Cerebellar cortex (tissue), 1 donor: ENCODE measurements around the gene LCE2C.
"Not testable (repeated sequence)": the region's sequence is repeated elsewhere in the genome, so short reads cannot be mapped to it uniquely, and the experiment has no call there.

Source experiments
- DNase-seq: peaks from one replicate; pipeline ENCODE4 v3.0.0-alpha.2; 2015; ENCODE audit warnings: low spot score

Gene LCE2C, protein sequence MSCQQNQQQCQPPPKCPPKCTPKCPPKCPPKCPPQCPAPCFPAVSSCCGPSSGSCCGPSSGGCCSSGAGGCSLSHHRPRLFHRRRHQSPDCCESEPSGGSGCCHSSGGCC

DNA sequence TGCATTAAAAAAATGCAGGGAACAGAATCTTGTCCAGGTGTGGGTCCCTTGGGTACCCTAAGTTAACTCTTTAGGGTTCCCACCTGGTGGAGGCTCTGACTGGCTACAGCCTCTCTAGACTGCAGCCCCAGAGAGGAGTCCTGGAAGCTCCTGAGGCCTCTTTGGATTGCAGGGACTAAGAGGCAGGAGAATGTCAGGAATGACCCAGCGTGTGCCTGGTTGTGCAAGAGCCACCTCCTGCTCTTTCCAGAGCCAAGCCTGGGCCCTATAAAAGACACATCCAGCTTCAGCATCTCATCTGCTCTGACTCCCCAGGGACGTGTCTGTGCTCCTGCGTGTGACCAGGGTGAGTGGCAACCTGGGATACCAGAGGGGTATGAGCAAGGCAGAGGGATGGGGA lies at the start of gene LCE2C:
TSS of gene LCE2C (plus strand) at position 297 of the 400 bp plus-strand sequence. CDS start 737 bp downstream, outside the sequence.
- not testable (repeated sequence) for DNase-seq

DNA sequence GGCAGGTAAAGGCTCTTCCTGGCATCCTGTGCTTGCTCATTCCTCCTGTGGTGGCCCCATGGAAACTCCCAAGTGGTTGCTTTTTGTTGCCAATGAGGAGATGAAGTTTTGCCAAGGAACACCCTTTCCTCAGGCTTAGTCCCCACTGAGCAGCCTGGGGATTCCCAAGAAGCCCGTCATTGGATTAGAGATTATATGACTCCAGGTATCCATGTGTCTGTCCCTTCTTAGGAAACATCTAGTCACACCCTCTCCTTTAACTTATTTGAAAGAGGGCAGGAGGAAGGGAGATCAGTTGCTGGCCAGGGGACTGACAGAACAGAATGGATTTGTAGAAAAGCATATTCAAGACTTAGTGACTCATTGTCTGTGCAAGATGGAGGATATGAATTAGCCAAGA lies 48.3 kb upstream of the LCE2C start:
- DNase-seq = no peak

- DNase-seq = no peak
Measured at GRCh38 chr1:152630596-152630995, 44.5 kb upstream of the LCE2C start.

DNA sequence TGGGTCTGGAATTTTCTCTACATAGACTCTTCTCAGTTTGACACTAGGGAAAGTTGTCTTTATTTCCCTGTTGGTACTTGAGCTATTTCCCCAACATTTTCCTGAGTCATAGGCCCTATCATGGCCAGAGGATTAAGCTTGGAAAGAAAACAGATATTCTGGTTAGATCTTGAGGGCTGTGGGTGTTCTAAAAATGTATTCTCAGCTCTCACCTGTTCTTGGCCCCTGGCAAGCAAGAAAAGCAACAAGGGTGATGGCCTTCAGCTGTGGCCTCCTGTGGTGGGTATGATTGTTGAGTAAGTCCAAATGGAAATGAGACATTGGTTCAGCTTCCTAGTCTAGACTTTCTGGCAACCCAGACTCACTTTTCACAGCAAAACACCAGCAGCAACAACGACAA lies 34.7 kb upstream of the LCE2C start:
- DNase-seq = no peak

DNA sequence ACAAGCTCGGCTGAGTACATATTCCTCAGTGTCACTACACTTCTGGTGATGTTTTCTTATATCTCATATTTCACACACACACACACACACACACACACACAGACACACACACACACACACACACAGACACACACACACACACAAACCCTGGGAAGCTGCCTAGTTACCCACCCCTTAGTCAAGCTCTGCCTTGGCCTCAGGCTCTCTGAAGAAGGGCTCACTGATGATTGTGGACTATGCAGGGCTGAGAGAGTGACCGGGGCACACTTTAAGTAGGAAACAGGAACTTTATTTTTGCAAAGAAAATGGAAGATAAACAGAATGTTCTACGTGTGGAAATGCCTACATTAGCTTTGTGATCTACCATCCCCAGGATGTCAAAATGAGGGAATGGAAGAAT lies 31.1 kb upstream of the LCE2C start:
- no peak for DNase-seq

GRCh38 chr1:152645146-152645545 lies 29.9 kb upstream of the LCE2C start:
- DNase-seq = no peak

DNA sequence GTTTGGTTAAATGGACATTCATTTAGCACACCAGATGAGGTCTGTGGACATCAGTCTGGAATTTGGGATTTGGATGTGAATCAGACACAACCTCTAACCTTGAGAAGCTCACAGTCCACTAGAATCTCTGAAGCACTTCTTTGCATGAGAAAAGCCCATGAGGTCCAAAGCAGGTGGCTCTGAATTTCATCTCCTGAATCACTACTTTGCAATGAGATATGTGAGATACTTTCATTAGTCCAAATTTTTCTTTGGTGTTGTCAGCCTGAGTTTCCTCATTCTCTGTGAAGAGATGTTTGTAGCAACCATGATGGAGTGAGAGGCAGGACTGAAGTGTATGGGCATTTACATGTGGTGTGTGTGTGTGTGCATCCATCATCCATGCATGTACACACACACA lies 28.4 kb upstream of the LCE2C start:
- DNase-seq = no peak

GRCh38 chr1:152654110-152654509 lies 21.0 kb upstream of the LCE2C start:
- peak; percentile 43 for DNase-seq

- no peak for DNase-seq
Measured at GRCh38 chr1:152656459-152656858, 18.6 kb upstream of the LCE2C start.

GRCh38 chr1:152657677-152658076 lies 17.4 kb upstream of the LCE2C start:
- no peak for DNase-seq

DNA sequence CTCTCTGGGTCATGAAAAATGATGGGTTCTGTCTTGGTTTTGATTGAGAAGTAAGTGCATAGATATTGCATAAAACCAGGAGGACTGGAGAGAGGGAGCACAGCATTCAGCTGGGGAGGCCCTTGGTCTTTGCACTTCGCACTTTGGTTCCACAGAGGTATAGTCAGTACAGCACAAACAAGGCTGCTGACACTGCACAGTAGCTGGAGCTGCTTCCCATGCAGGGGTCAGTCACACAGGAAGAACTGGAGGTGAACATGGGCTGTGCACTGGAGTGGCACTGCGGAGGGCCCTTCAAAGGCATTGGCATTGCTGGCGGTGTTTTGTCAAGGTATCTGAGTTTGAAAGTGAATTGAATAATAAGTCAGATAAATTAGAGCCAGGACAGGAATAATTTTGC lies 16.4 kb upstream of the LCE2C start:
- no peak for DNase-seq

DNA sequence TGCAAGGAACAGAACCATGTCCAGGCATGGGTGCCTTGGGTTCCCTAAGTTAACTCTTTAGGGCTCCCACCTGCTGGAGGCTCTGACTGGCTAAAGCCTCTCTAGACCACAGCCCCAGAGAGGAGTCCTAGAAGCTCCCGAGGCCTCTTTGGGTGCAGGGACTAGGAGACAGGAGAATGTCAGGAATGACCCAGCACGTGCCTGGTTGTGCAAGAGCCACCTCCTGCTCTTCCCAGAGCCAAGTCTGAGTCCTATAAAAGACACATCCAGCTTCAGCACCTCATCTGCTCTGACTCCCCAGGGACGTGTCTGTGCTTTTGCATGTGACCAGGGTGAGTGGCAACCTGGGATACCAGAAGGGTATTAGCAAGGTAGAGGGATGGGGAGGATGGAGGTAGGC lies 12.0 kb upstream of the LCE2C start, which contains the start of gene LCE2D:
TSS of gene LCE2D (plus strand) at position 283 of the 400 bp plus-strand sequence. CDS start 726 bp downstream, outside the sequence.
- DNase-seq = no peak

GRCh38 chr1:152666171-152666570 lies 8.9 kb upstream of the LCE2C start:
- not testable (repeated sequence) for DNase-seq

- no peak for DNase-seq
Measured at GRCh38 chr1:152667648-152668047, 7.4 kb upstream of the LCE2C start.

GRCh38 chr1:152673016-152673415 lies 2.1 kb upstream of the LCE2C start:
- no peak for DNase-seq

DNA sequence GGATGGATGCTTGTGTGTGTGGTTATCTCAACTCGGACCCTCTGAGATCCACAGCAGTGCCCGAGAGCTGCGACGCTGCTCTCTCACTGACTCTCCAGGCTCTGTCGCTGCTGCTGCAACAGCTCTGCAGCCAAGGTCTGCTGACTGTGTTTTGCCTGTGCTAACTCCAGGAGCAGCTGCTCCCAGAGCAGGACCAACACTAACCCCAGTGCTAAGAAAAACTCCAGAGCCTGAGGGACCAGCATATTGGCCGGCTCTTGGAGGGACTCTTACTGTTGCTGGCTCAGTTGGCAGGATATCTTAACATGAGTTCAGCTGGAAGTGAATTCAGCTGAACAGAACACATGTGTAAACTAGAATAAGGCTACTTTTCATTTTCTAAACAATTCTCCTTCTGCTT lies 4.4 kb downstream of the LCE2C start:
- DNase-seq = no peak

GRCh38 chr1:152681616-152682015 lies 6.5 kb downstream of the LCE2C start:
- DNase-seq = no peak

DNA sequence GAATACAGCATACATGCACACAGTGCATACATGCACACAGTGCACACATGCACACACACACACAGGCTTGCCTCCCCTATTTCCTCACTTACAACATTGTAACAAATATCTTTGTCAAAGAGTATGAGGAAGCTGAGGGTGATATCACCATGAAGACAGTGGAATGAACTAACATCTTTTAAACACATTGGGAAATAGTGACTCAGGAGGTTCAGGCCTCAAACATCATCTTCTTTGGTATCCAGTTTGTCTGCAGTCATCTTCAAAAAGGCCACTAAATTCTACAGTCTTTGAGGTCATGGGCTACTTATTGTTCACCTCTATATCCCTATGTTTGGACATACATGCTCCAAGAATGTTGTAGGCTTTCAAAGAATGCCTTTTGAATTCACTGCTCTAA lies 8.8 kb downstream of the LCE2C start:
- DNase-seq = no peak

- not testable (repeated sequence) for DNase-seq
Measured at GRCh38 chr1:152685823-152686222, 10.7 kb downstream of the LCE2C start, which contains the start of gene LCE2B. TSS of gene LCE2B (plus strand) at chr1:152686123. CDS start at chr1:152686844, 721 bp downstream.

DNA sequence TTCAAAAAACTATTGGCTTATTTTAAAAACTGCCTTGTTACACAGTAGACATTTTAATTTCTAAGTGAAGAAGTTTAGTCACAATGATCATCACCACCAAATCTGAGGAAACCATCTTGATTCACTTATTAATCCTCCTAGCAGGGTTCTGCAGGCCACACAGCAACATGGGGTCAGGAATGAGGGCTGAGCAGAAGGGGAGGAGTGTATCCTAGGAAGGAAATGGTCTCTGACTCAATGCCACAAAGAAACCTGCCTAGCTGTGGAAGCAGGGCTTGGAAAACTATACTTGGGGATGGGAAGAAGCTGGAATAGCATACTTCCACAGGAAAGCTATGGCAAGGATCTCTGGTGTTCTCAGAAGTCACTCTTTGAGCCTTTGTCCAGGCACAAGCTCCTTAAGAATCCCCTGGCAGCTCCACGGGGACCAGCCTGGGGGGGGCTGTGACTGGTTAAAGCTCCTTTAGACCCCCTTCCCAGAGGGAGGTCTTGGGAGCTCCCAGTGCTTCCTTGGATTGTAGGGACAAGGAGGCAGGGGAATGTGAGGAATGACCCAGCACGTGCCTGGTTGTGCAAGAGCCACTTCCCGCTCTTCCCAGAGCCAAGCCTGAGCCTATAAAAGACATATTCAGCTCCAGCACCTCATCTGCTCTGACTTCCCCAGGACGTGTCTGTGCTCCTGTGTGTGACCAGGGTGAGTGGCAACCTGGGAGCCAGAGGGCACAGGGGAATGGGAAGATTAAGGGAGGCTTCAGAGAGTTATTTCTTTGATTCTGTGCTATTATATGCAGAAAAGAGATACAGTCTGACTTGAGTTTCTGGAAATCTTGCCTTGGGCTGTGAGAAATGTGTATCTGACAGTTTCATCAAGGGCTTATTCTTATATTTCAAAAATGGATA lies 22.9 kb downstream of the LCE2C start, which contains the start of gene LCE2A:
TSS of gene LCE2A (plus strand) at position 645 of the 900 bp plus-strand sequence. CDS start 557 bp downstream, outside the sequence.
- no peak for DNase-seq

DNA sequence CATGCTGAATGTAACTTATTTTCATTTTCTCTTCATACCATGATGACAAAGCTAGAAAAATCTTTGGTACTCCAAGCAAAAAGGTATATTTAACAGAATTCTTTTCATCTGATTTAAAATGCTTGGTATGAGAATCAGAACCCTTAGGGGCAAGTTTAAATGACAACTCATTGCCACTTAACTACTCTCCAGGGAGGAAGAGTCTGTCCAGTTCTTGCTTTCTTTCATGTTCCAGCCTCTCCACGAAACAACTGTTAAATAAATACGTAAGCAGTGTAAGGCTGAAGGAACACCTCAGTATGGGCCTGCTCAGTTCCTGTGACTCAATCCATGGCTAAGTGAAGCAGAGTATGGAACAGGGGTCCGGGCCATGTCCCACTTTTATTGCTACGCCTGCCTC lies 24.7 kb downstream of the LCE2C start:
- no peak for DNase-seq

GRCh38 chr1:152707860-152708259 lies 32.8 kb downstream of the LCE2C start, which contains the start of gene LCE4A:
TSS of gene LCE4A (plus strand) at chr1:152708160. CDS start at chr1:152709076, 916 bp downstream.
- DNase-seq = no peak

DNA sequence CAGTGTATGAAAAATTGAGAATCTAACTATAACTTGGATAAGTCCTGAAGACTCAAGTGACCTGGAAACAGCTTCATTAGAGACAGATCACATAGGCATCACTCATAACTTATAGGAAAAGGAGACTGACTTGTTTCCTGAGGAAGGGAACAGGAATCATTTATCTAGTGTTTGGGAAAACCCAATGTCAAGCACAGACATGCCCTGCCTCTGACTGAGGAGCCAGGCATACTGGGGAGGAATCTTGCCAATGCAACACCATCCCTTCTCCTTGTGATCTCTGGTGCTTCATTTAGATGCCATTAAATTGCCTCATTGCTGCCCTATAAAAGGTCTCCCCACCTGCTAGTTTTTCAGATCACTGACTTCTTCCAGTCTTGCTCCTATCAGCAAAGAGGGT lies 43.2 kb downstream of the LCE2C start:
- no peak for DNase-seq
